Ascending aorta (tissue), 2 donors: ENCODE data around the gene HCAR3. TPM values are rescaled to one million over a fixed set of nuclear protein-coding genes. Genes with fewer than 3 reads are reported as not detected.
"Not testable (repeated sequence)": the region's sequence is repeated elsewhere in the genome, so short reads cannot be mapped to it uniquely, and the experiment has no call there.

Experiments used
- DNase-seq, 2 donors: peaks; one replicate each; pipeline ENCODE4 v3.0.0-alpha.2; 2019; ENCODE audit warnings: low spot score in 2 of 2
- H3K27ac ChIP-seq, 2 donors: fragments of 200-600 bp; sonication (generic); one replicate each; pipeline ENCODE4 v1.5.1; 2016 to 2017; ENCODE audit warnings: mild to moderate bottlenecking in 1 of 2
- H3K27me3 ChIP-seq: fragments of 200-600 bp; sonication (generic); one replicate; pipeline ENCODE4 v1.5.1; 2017
- H3K36me3 ChIP-seq, 2 donors: fragments of 200-600 bp; sonication (generic); one replicate each; pipeline ENCODE4 v1.5.1; 2016
- H3K4me1 ChIP-seq, 2 donors: fragments of 200-600 bp; sonication (generic); one replicate each; pipeline ENCODE4 v1.5.1; 2016 to 2017; ENCODE audit warnings: mild to moderate bottlenecking in 1 of 2
- H3K4me3 ChIP-seq, 2 donors: fragments of 200-600 bp; sonication (generic); one replicate each; pipeline ENCODE4 v1.5.1; 2016 to 2017; ENCODE audit warnings: mild to moderate bottlenecking in 1 of 2
- H3K9me3 ChIP-seq, 2 donors: fragments of 200-600 bp; sonication (generic); one replicate each; pipeline ENCODE4 v1.5.1; 2016
- CTCF ChIP-seq, 3 experiments: fragments of 200-600 bp in 2 of 3; fragments of 450-650 bp in 1 of 3; sonication (generic) in 2 of 3; IDR thresholded peaks; one replicate each; pipeline ENCODE4 v1.5.1; 2016 to 2019; ENCODE audit warnings: antibody characterized with exemption in 3 of 3, mild to moderate bottlenecking in 1 of 3, moderate library complexity in 1 of 3
- intact Hi-C: fragments of 100-400 bp; cut with DNase I; formaldehyde crosslinking; loops from one replicate; pipeline ENCODE4 v1.15.1; 2023
- total RNA-seq: library from RNA; depleted of rRNA; stranded (reverse); fragments of >200 nt; gene quantifications from one replicate; pipeline ENCODE4 v1.1.0, GENCODE V29; 2016

HCAR3 gene
- total RNA-seq, 1 donor from 2014 or later: not detected

DNA sequence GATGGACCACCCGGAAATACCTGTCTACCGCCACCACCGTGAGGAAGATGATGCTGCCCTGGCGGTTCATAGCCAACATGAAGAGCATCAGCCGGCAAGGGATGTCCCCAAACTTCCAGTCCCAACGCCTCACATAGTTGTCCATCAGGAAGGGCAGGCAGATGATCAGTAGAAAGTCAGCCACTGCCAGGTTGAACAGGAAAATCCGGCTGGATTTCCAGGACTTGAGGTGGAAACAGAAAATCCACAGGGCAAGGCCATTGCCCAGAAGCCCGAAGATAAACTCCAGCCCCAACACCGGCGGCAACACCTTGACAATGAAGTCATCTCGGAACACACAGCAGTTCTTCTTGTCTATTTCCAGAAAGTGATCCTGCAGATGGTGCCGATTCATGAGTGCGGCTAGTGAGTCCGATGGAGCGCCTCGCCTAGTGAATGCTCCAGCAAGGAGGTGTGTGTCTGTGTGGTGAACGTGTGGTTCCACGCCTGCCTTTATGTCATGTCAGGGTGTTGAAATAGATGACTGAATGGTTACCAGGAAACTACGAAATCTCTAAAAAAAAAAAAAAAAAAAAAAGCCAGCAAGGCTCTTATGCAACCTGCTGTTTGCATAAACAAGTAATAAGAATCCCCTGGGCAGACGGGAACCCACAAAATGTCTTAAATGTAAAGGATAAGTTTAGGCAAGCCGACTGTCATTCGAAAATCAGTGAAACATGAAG is 13.6 kb downstream of the HCAR3 start, which contains the start of gene HCAR2:
Gene HCAR2 (minus strand): TSS at position 468 of the 722 bp plus-strand sequence. CDS start 74 bp downstream, at position 394.
- DNase-seq, H3K9me3 ChIP-seq, H3K27ac ChIP-seq, intact Hi-C loops, H3K4me1 ChIP-seq, H3K27me3 ChIP-seq, H3K4me3 ChIP-seq, H3K36me3 ChIP-seq: not testable (repeated sequence)

DNA sequence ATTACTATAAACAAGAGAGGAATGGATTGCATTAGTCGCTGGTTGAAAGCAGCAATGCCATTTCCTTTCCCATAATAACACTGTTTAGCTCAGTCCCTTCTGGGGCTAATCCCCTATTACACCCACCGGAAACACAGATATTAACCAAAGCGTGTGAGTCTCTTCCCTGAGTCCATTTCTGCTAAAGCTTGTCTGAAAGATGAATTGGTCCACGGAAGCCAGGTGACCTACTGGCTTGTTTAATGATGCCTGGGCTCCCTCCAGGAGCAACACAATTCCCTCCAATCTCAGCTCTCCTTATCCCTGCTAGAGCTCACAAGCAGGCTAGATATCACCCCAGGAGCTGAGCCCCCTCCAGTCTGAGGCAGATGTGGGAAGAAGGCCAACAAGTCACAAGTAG is 15.1 kb downstream of the HCAR3 start:
- H3K4me3 ChIP-seq, intact Hi-C loops, H3K9me3 ChIP-seq, H3K4me1 ChIP-seq, H3K27ac ChIP-seq, H3K36me3 ChIP-seq, DNase-seq, H3K27me3 ChIP-seq: not testable (repeated sequence)

GRCh38 chr12:122700038-122700710 is 16.4 kb downstream of the HCAR3 start:
- H3K27me3 ChIP-seq, H3K36me3 ChIP-seq, intact Hi-C loops, H3K9me3 ChIP-seq, H3K4me1 ChIP-seq, H3K4me3 ChIP-seq, H3K27ac ChIP-seq, DNase-seq: not testable (repeated sequence)

- DNase-seq, H3K4me3 ChIP-seq, H3K27me3 ChIP-seq, H3K9me3 ChIP-seq, H3K27ac ChIP-seq, H3K36me3 ChIP-seq, intact Hi-C loops, H3K4me1 ChIP-seq: not testable (repeated sequence)
Measured at GRCh38 chr12:122696922-122697321, 19.7 kb downstream of the HCAR3 start.

DNA sequence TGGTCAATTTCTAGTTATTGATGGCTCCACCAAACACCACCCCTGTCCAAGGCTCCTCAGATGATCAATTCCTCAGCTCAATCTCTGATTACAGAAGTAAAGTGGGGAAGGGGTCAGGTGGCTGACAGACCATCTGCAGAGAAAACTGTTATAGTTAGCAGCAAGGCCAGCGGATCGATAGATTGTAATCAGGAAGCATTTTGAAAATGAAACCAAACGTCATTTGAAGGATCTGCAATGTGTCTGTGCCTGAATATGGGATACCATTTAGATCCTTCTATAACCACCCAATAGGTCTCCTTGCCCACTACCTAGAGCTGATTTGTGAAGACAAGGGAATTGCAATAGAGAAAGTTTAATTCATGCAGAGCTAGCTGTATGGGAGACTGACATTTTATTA is 25.0 kb downstream of the HCAR3 start:
- Histone ChIP-seq H3K27me3 (no peaks in the 10 kb centered on the region), H3K4me1 (no peaks in the 10 kb centered on the region), H3K36me3 (no peaks in the 10 kb centered on the region), H3K27ac (no peak overlapping the region), H3K9me3 (no peaks in the 10 kb centered on the region), H3K4me3 (no peak overlapping the region)
- no peak for TF ChIP-seq CTCF (IDR thresholded peaks at IDR 0.05)
- DNase-seq: no peak
- intact Hi-C loops: no loop called here

- H3K9me3 ChIP-seq: no peaks in the 10 kb centered on the region
- H3K27me3 ChIP-seq: no peaks in the 10 kb centered on the region
- no peak overlapping the region for H3K4me3 ChIP-seq
- no peak for TF ChIP-seq CTCF (IDR thresholded peaks at IDR 0.05)
- H3K27ac ChIP-seq: no peak overlapping the region
- no peaks in the 10 kb centered on the region for H3K4me1 ChIP-seq
- intact Hi-C loops: no loop called here
- no peak for DNase-seq
- H3K36me3 ChIP-seq: no peaks in the 10 kb centered on the region
Measured at GRCh38 chr12:122688291-122688690, 28.3 kb downstream of the HCAR3 start.

DNA sequence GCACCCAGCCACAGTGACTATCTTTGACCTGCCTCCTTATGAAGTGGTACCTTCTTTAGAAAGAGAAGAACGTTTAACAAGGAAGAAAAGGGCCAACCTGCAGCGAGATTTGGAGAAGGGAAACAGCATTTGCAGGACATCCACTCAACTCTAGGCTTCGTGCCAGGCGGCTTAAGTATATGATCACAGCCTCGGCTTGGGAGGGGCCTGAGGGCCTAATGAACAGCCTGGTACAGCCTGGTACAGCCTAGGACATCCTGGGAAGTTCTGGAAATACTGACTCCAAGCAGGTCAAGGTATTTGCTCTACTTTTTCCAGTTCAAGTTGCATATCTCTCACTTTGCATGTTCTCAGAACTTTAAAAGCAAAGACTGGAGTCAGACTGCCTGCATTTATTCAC is 29.5 kb downstream of the HCAR3 start:
- no peak for DNase-seq
- no peak overlapping the region for H3K4me3 ChIP-seq
- intact Hi-C loops: no loop called here
- H3K36me3 ChIP-seq: no peaks in the 10 kb centered on the region
- H3K9me3 ChIP-seq: no peaks in the 10 kb centered on the region
- no peaks in the 10 kb centered on the region for H3K4me1 ChIP-seq
- no peak for TF ChIP-seq CTCF (IDR thresholded peaks at IDR 0.05)
- no peak overlapping the region for H3K27ac ChIP-seq
- H3K27me3 ChIP-seq: no peaks in the 10 kb centered on the region
